Right atrium auricular region (tissue), 2 donors: ENCODE results near the gene GYG1. TPM values are rescaled to one million over a fixed set of nuclear protein-coding genes. Genes with fewer than 3 reads are reported as not detected.

Experiments used
- DNase-seq: peaks from one replicate; pipeline ENCODE4 v3.0.0-alpha.2; 2019; ENCODE audit warnings: low spot score
- H3K27ac ChIP-seq, 2 donors: fragments of 200-600 bp; sonication (generic); 1 replicate in 1 of 2; 2 replicates in 1 of 2; pipeline ENCODE4 v1.5.1; 2016 to 2019
- H3K27me3 ChIP-seq, 2 donors: fragments of 200-600 bp; sonication (generic); one replicate each; pipeline versions ENCODE4 v1.5.1 to v1.6.0; 2017 to 2019
- H3K36me3 ChIP-seq: fragments of 200-600 bp; sonication (generic); one replicate; pipeline ENCODE4 v1.5.1; 2016
- H3K4me1 ChIP-seq, 2 donors: fragments of 200-600 bp; sonication (generic); one replicate each; pipeline versions ENCODE4 v1.5.1 to v1.6.0; 2017 to 2019
- H3K4me3 ChIP-seq, 2 donors: fragments of 200-600 bp; sonication (generic); 1 replicate in 1 of 2; 2 replicates in 1 of 2; pipeline ENCODE4 v1.5.1; 2017 to 2019; ENCODE audit warnings: mild to moderate bottlenecking in 1 of 2, moderate library complexity in 1 of 2
- H3K9me3 ChIP-seq, 2 donors: fragments of 200-600 bp; sonication (generic); one replicate each; pipeline ENCODE4 v1.5.1; 2019
- total RNA-seq, 2 donors: library from RNA; depleted of rRNA; stranded (reverse); fragments of >200 nt; gene quantifications; one replicate each; pipeline ENCODE4 v1.1.0, GENCODE V29; 2016
- TF ChIP-seq, protein P1 (sequence below), 2 donors: fragments of 200-600 bp; sonication (generic); IDR thresholded peaks; one replicate each; pipeline ENCODE4 v1.5.1; 2019; ENCODE audit warnings: antibody characterized with exemption in 2 of 2

GYG1 gene
- total RNA-seq, 2 donors from 2014 or later: 67.9 to 70.7 TPM

DNA sequence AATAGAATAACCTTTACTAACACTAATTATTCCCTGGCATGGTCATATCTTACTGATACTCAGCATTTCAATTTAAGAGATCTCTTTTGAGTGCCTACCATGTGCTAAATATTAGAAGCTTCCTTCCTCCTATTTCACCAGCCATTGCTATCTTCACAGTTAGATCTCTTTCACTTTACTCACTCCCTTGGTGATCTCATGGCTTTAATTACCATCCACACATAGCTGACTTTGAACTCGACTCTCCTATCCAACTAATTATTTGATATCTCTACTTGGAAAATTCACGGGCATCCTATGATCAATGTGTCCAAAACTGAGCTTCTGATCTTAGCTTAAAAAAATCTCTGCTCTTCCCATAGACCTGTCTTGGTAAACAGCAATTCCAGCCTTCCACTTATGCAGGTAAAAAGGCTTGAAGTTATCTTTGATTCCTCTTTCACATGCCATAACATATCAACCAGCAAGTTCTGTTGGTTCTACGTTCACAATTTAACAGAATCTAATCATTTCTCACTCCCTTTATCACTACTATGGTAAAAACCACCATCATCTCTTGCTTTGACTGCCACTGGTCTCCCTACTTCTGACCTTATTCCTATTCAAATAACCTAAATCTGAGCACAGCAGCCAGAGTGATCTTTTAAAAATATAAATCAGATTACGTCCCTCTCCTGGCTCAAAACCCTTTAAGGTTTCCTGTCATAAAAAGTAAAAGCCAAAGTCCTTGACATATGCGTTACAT is 53.2 kb downstream of the GYG1 start:
- TF ChIP-seq, protein P1, sequence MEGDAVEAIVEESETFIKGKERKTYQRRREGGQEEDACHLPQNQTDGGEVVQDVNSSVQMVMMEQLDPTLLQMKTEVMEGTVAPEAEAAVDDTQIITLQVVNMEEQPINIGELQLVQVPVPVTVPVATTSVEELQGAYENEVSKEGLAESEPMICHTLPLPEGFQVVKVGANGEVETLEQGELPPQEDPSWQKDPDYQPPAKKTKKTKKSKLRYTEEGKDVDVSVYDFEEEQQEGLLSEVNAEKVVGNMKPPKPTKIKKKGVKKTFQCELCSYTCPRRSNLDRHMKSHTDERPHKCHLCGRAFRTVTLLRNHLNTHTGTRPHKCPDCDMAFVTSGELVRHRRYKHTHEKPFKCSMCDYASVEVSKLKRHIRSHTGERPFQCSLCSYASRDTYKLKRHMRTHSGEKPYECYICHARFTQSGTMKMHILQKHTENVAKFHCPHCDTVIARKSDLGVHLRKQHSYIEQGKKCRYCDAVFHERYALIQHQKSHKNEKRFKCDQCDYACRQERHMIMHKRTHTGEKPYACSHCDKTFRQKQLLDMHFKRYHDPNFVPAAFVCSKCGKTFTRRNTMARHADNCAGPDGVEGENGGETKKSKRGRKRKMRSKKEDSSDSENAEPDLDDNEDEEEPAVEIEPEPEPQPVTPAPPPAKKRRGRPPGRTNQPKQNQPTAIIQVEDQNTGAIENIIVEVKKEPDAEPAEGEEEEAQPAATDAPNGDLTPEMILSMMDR (IDR thresholded peaks at IDR 0.05): no peak
- Histone ChIP-seq H3K4me3 (no peak overlapping the region), H3K4me1 (no peaks in the 10 kb centered on the region), H3K27ac (no peak overlapping the region), H3K9me3 (no peaks in the 10 kb centered on the region), H3K27me3 (no peaks in the 10 kb centered on the region), H3K36me3 (peaks cover 11% of the 10 kb centered on the region)
- no peak for DNase-seq

DNA sequence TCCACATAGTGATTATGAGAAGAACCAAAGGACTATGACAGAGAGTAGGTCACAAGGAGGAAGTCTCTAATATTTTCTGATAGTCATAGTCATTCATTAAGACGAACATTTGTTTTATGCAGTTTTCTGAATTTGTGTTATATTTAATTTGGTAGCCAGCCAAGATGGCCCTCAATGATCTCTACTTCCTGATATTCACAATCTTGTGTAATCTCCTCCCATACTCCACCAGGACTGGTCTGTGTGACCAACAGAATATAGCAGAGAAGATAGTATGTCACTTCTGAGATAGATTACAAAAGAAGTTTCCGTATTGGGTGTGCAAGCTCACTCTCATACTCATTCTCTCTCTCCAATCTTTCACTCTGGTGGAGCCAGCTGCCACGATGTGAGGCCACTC is 64.2 kb downstream of the GYG1 start:
- TF ChIP-seq, protein P1 (IDR thresholded peaks at IDR 0.05): no peak
- peaks cover 24% of the 10 kb centered on the region for H3K36me3 ChIP-seq

DNA sequence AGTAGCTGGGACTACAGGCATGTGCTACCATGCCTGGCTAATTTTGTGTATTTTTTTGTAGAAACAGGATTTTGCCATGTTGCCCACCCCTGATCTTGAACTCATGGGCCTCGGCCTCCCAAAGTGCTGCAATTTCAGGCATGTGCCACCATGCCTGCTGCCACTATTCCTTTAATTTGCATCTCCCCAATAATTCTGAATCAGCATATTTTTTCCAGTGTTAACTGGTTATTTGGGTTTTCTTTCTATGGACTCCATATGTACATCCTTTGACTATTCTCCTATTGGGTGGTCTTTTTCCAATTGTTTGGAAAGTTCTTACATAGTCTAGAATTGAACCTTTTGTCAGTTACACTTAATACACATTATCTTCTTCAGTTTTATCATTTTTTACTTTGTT is 66.9 kb downstream of the GYG1 start:
- H3K27me3 ChIP-seq: no peaks in the 10 kb centered on the region
- TF ChIP-seq, protein P1 (IDR thresholded peaks at IDR 0.05): no peak
- H3K9me3 ChIP-seq: no peaks in the 10 kb centered on the region
- no peak overlapping the region for H3K27ac ChIP-seq
- DNase-seq: no peak
- H3K4me1 ChIP-seq: no peaks in the 10 kb centered on the region
- H3K4me3 ChIP-seq: no peak overlapping the region
- H3K36me3 ChIP-seq: peaks cover 29% of the 10 kb centered on the region

More for the DNA sequence above, 64.2 kb downstream of the GYG1 start:
- Histone ChIP-seq H3K27ac (no peak overlapping the region), H3K27me3 (no peaks in the 10 kb centered on the region), H3K4me3 (no peak overlapping the region), H3K4me1 (no peaks in the 10 kb centered on the region), H3K9me3 (no peaks in the 10 kb centered on the region)
- DNase-seq: no peak

DNA sequence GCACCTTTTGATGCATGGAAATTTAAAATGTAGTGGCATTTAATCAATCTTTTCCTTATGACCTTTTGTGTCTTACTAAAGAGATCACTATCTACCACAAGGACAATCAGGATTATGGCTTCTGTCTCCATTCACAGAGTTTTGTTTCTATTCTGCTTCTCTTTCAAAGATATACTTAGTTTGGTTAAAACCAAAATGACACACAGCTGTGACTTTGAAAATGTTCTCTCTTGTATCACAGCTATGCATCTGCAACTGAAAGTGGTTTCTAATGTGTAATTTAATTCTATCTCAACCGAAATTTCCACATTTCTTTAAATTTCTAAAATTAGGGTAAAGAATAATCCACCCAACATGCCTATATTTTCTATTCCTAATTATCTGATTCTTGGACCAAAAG is 67.3 kb downstream of the GYG1 start:
- no peaks in the 10 kb centered on the region for H3K27me3 ChIP-seq
- TF ChIP-seq, protein P1 (IDR thresholded peaks at IDR 0.05): no peak
- H3K4me3 ChIP-seq: no peak overlapping the region
- no peaks in the 10 kb centered on the region for H3K9me3 ChIP-seq
- H3K36me3 ChIP-seq: peaks cover 29% of the 10 kb centered on the region
- DNase-seq: no peak
- no peak overlapping the region for H3K27ac ChIP-seq
- no peaks in the 10 kb centered on the region for H3K4me1 ChIP-seq

DNA sequence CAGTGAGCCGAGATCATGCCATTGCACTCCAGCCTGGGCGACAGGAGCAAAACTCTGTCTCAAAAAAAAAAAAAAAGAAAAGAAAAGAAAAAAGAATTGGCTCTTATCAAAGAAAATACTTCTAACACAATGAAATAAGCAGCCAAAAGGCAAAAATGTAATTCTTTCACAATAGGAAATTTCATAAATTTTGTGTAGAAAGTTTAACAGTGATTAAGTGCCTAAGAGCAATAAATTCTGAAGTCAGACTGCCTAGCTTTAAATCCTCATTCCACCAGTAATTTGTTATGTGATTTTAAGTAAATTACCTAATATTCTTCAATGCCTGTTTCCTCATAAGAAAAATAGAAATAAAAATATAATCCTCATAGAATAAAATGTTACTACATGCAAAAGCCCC is 70.4 kb downstream of the GYG1 start:
- Histone ChIP-seq H3K36me3 (peaks cover 19% of the 10 kb centered on the region), H3K27ac (no peak overlapping the region), H3K4me3 (no peak overlapping the region), H3K27me3 (no peaks in the 10 kb centered on the region), H3K9me3 (no peaks in the 10 kb centered on the region), H3K4me1 (no peaks in the 10 kb centered on the region)
- TF ChIP-seq, protein P1 (IDR thresholded peaks at IDR 0.05): no peak
- DNase-seq: no peak

DNA sequence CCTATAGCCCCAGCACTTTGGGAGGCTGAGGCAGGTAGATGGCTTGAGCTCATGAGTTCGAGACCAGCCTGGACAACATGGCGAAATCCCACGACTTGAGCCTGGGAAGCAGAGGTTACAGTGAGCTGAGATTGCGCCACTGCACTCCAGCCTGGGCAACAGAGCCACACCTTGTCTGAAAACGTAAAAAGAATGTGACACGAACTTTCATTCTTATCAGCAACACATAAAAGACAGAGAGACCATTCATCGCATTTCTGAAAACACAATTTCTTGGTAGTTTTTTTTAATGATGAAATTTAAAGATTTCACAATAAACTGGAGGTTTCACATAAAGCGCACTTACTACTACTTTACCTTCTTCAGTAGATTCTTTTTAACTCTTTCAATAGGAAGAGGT is 76.5 kb downstream of the GYG1 start:
- no peak overlapping the region for H3K4me3 ChIP-seq
- no peak overlapping the region for H3K27ac ChIP-seq
- no peaks in the 10 kb centered on the region for H3K27me3 ChIP-seq
- H3K36me3 ChIP-seq: peaks cover 16% of the 10 kb centered on the region
- DNase-seq: no peak
- TF ChIP-seq, protein P1 (IDR thresholded peaks at IDR 0.05): no peak
- H3K9me3 ChIP-seq: no peaks in the 10 kb centered on the region
- no peaks in the 10 kb centered on the region for H3K4me1 ChIP-seq
